22Rv1 (cell line): Measurements from ENCODE around the gene ANKRA2.

Experiments
- CTCF ChIP-seq: fragments of 450-650 bp; IDR thresholded peaks from 2 replicates; pipeline ENCODE4 v1.5.1; 2017; ENCODE audit warnings: mild to moderate bottlenecking
- ZFX ChIP-seq: fragments of 450-650 bp; IDR thresholded peaks from 2 replicates; pipeline ENCODE4 v1.6.1; 2017; ENCODE audit warnings: antibody characterized with exemption, borderline replicate concordance

DNA sequence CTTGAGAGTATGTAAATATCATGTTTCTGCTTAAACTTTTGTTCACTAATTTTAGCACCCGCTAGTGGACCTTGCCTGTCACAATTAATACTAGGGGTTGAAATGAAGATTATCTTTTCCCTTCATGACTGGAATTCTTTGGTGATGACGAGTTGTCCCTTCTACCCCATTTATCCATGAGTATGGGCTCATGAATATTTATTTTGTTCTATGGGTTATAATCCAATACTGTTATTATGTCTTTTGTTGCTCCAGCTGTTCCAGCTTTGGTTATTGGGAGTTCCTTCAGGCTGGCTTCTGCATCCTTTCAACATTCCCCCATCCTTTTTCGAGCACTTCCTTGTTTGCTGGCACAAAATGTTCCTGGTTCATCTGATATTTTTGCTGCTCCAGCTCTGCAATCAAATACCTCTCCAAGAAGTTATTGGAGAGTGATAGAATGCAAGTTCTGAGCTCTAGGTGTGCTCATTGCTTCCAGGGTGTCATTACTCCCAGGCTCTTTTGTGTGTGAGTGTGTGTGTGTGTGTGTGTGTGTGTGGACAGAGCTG lies 40.8 kb upstream of the ANKRA2 start:
- TF ChIP-seq CTCF (no peak), ZFX (no peak)
